C4-2B (cell line): ENCODE results near the gene NUB1.

Source experiments
- CTCF ChIP-seq: fragments of 450-650 bp; conservative IDR thresholded peaks from 2 replicates; pipeline ENCODE4 v1.5.1; 2017; ENCODE audit warnings: mild to moderate bottlenecking
- ZFX ChIP-seq: fragments of 450-650 bp; IDR thresholded peaks from 2 replicates; pipeline ENCODE4 v1.6.1; 2017

- TF ChIP-seq CTCF (no peak), ZFX (no peak)
These were observed 45.2 kb upstream of the NUB1 start for GRCh38 chr7:151296202-151296992.
